Measurements from ENCODE around the gene BTN2A1.
"Not testable (repeated sequence)": the region's sequence is repeated elsewhere in the genome, so short reads cannot be mapped to it uniquely, and the experiment has no call there.

BTN2A1 gene

DNA sequence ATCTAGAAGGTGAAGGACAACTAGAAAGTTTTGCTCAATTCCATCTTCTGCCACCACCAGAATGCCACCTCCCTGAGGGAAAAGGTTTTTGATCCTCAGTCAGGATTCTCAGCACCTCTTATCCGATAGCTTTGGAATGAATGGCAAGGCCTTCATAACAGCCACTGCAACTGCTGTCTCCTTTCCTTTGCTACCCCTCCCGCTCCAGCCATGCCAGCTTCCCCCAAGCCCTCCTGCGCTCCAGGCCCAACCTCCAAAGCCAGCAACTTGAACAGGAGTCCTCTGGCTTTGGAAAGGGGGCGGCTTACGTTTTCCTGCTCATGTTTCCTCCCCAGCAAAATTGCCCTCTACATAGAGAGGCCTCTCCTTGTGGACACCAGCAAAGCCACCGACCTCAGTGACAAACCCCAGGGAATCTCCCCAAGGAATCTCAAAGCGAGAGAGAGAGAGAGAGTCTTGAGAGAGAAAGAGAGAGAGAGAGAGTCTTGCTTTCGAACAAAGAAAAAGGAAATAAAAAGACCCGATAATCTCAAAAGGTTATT lies 420 bp upstream of the BTN2A1 start:
- DNase-seq (ENCODE audit: insufficient read length) = no peak
- TF ChIP-seq POLR2AphosphoS5 (IDR thresholded peaks at IDR 0.05; ENCODE audit: low read depth, low read length) (no peak), TAF1 (IDR thresholded peaks at IDR 0.05; ENCODE audit: borderline replicate concordance, low read depth, low read length) (no peak), POLR2A (IDR thresholded peaks at IDR 0.05; ENCODE audit: low read depth, low read length) (no peak)
- FAIRE-seq = no peak

DNA sequence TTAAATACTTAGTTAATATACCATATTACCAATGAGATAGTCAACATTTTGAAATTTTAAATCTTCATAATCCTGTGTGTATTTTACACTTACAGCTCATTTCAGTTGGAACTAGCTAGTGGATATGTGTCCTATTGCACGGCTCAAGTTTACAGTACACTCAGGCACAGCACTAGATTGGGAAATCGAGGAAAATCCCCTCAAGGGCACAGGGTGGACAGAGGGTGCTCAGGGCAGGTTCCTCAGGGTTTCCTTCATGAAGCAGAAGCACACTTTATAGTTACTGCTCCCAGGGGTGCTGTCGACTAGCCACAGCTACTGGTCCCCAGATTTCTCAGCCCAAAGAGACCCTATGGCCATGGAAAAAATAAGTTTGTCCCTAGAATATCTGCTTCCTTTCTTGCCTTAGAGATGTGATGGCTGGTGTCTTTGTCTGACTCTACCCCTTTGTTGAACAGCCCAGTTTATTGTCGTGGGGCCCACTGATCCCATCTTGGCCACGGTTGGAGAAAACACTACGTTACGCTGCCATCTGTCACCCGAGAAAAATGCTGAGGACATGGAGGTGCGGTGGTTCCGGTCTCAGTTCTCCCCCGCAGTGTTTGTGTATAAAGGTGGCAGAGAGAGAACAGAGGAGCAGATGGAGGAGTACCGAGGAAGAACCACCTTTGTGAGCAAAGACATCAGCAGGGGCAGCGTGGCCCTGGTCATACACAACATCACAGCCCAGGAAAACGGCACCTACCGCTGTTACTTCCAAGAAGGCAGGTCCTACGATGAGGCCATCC lies 1.5 kb downstream of the BTN2A1 start:
- FAIRE-seq (no peak), DNase-seq (ENCODE audit: insufficient read length) (no peak)
- no peak for TF ChIP-seq TAF1 (IDR thresholded peaks at IDR 0.05; ENCODE audit: borderline replicate concordance, low read depth, low read length)
- no peak for TF ChIP-seq POLR2AphosphoS5 (IDR thresholded peaks at IDR 0.05; ENCODE audit: low read depth, low read length)
- TF ChIP-seq POLR2A (IDR thresholded peaks at IDR 0.05; ENCODE audit: low read depth, low read length) = no peak

DNA sequence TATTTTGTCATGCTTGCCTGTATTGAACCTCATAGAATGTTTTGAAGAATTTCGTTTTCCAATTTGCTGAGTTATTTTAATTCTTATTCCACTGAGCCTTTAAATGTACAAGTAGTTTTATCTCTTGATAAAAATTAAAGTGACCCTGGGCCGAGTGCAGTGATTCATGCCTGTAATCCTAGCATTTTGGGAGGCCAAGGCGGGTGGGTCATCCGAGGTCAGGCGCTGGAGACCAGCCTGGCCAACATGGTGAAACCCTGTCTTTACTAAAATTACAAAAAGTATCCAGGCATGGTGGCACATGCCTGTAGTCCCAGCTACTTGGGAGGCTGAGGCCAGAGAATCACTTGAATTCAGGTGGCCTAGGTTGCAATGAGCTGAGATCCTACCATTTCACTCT lies 3.6 kb downstream of the BTN2A1 start:
- DNase-seq (ENCODE audit: insufficient read length); FAIRE-seq: not testable (repeated sequence)

DNA sequence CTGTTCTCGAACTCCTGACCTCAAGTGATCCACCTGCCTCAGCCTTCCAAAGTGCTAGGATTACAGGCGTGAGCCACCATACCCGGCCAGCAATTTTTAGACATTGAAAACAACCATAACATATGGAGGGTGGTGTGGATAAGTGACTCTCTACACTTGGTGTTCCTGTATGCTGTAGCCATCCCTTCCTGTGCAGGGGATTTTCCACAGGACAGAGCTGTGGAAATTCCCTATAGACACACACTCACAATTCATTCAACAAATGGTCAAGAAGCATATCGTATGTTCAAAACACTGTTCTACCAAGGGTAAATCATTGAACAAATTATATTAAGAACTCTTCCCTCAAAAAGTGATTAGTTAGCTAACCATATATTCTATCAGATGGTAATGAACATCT lies 6.3 kb downstream of the BTN2A1 start:
- TF ChIP-seq TAF1 (IDR thresholded peaks at IDR 0.05; ENCODE audit: borderline replicate concordance, low read depth, low read length) (no peak), POLR2AphosphoS5 (IDR thresholded peaks at IDR 0.05; ENCODE audit: low read depth, low read length) (no peak), POLR2A (IDR thresholded peaks at IDR 0.05; ENCODE audit: low read depth, low read length) (no peak)
- FAIRE-seq = no peak
- DNase-seq (ENCODE audit: insufficient read length) = no peak

DNA sequence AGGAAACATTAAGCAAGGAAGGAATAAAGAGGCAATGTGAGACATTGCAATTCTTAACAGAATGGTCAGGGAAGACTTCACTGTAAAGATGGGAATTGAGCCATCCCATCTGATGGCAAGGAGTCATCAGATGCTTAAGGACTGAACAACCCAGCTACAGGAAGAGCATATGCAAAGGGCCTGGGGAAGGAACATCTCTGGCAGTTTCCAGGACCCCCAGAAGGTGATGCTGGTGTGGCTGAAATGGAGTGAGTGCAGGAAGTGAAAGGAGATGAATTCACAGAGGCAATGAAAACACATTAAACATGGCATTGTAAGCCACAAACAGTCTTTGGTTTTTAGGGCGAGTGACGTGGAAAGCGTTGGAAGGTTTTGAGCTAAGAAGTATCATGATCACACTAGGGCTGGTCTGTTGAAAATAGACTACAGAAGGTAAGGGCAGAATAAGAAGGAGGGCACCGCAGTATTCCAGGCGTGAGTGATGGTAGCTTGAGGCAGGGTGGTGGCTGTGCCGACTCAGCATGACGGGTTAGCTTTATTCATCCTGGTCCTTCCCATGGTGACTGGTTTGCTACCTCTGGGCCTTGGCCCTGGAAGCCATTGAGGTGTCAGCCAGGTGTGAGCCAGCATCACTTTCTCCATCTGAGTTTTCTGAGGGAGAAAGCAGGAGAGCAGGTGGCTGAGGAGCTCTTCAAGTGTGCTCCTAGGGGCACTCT lies 6.8 kb downstream of the BTN2A1 start:
- DNase-seq (ENCODE audit: insufficient read length) (no peak), FAIRE-seq (no peak)
- TF ChIP-seq POLR2AphosphoS5 (IDR thresholded peaks at IDR 0.05; ENCODE audit: low read depth, low read length) (no peak), TAF1 (IDR thresholded peaks at IDR 0.05; ENCODE audit: borderline replicate concordance, low read depth, low read length) (no peak), POLR2A (IDR thresholded peaks at IDR 0.05; ENCODE audit: low read depth, low read length) (no peak)

DNA sequence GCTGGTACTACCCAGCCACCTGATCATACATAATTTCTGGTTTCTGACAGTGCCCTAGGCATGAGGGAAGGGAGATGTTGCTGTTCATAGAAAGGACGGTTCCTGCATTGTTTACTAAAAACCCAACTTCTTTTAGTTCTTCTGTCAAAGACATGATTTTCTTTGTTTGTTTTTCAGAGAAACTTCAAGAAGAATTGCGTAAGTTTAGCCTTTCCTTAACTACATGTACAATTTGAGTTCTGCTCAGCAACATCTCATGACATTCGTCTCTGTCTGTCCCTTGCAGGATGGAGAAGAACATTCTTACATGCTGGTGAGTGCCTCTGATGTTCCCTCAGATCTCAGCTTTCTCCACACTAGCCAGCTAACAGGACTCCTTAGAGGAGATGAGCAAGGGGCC lies 8.0 kb downstream of the BTN2A1 start:
- TF ChIP-seq TAF1 (IDR thresholded peaks at IDR 0.05; ENCODE audit: borderline replicate concordance, low read depth, low read length) = no peak
- no peak for TF ChIP-seq POLR2AphosphoS5 (IDR thresholded peaks at IDR 0.05; ENCODE audit: low read depth, low read length)
- TF ChIP-seq POLR2A (IDR thresholded peaks at IDR 0.05; ENCODE audit: low read depth, low read length) = no peak
- no peak for DNase-seq (ENCODE audit: insufficient read length)
- no peak for FAIRE-seq

DNA sequence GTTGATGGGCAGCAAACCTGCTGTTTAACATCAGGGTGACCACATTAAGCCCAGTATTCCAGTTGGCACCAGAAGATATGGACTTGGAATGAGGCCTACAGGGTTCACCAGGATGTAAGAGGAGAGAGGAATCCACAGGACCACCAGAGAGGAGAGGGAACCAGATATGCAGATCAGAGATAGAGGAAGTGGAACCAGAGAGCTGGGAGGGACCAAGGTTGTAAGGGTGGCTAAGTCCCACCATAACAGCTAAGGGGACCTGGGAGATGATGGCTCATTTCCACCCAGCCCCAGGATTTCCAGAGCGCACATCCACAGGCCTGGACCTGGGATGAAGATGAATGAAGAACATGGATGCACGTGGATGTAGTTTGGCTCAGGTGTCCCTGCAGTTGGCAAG lies 11.1 kb downstream of the BTN2A1 start:
- DNase-seq (ENCODE audit: insufficient read length) = no peak
- FAIRE-seq = no peak
- TF ChIP-seq POLR2AphosphoS5 (IDR thresholded peaks at IDR 0.05; ENCODE audit: low read depth, low read length) (0 out of 2 replicates have a peak, but pooled peaks have one; percentile 31), TAF1 (IDR thresholded peaks at IDR 0.05; ENCODE audit: borderline replicate concordance, low read depth, low read length) (no peak), POLR2A (IDR thresholded peaks at IDR 0.05; ENCODE audit: low read depth, low read length) (no peak)

DNA sequence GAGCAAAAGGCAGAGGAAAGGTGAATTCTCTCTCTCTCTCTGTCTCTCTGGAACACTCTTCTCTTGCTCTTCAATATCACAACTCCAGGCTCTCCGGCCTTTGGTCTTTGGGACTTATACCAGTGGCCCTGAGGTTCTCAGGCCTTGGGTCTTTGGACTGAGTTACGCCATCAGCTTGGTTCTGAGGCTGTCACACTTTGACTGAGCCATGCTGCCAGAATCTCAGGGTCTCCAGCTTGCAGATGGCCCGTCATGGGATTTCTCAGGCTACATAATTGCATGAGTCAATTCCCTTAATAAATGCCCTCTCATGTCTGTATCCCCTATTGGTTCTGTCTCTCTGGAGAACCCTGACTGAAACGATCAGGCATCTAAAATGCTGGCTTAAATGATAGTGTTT lies 12.9 kb downstream of the BTN2A1 start:
- FAIRE-seq = no peak
- TF ChIP-seq POLR2AphosphoS5 (IDR thresholded peaks at IDR 0.05; ENCODE audit: low read depth, low read length) = no peak
- TF ChIP-seq POLR2A (IDR thresholded peaks at IDR 0.05; ENCODE audit: low read depth, low read length) = no peak
- TF ChIP-seq TAF1 (IDR thresholded peaks at IDR 0.05; ENCODE audit: borderline replicate concordance, low read depth, low read length) = no peak
- DNase-seq (ENCODE audit: insufficient read length) = no peak

DNA sequence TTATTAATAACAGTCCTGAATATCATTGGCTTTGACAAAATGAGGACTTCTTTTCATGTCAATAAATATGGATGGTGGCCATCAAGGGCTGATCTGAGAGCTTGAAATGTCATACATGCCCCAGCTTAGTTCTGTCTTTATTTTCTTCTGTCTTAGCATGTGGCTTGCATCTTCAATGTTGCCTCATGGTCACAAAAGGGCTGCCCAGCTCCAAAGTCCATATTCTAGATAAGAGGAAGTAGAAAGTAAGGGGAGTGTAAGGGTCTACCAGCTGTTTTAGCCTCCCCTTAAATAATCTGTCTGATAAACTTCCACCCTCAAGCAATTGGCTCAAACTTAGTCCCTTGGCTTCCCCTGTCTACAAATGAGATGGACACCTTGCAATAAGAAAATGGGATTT lies 14.2 kb downstream of the BTN2A1 start:
- TF ChIP-seq POLR2AphosphoS5 (IDR thresholded peaks at IDR 0.05; ENCODE audit: low read depth, low read length) (no peak), TAF1 (IDR thresholded peaks at IDR 0.05; ENCODE audit: borderline replicate concordance, low read depth, low read length) (no peak), POLR2A (IDR thresholded peaks at IDR 0.05; ENCODE audit: low read depth, low read length) (no peak)
- DNase-seq (ENCODE audit: insufficient read length) (no peak), FAIRE-seq (no peak)

DNA sequence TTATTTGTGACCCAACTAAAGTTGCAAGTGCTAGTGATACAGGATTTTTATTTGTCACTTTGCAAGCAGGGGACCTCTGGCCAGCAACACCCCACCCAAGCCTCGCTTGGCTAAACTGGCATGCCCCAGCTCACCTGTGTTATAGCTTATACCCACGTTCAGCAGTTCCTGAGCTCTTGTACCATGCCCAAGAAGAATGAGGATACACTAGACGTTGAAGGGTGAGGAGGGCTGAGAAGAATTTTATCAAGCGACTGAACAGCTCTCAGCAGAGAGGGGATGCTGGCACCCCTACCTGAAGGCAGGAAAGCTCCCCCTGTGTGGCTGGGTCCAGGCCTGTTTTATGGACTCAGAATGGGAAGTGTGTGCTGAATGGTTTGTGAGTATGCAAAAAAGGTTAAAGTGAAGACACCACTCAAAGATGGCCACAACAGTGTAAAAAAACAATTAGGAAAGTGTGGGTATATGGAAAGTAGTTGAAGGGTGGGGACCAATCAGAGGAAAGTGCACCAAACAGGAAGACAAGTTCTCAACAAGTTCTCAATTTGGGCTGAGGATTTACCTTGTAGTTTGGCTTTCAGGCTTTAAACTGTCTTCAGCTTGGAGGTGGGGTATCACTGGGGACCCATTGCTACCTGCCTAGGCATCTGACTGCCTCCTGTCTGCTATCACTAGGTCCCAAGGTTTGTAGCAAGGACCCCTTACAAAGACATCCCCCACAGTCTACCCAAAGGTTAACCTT lies 15.0 kb downstream of the BTN2A1 start:
- DNase-seq (ENCODE audit: insufficient read length) = no peak
- no peak for TF ChIP-seq POLR2AphosphoS5 (IDR thresholded peaks at IDR 0.05; ENCODE audit: low read depth, low read length)
- TF ChIP-seq TAF1 (IDR thresholded peaks at IDR 0.05; ENCODE audit: borderline replicate concordance, low read depth, low read length) = no peak
- no peak for TF ChIP-seq POLR2A (IDR thresholded peaks at IDR 0.05; ENCODE audit: low read depth, low read length)
- FAIRE-seq = no peak

DNA sequence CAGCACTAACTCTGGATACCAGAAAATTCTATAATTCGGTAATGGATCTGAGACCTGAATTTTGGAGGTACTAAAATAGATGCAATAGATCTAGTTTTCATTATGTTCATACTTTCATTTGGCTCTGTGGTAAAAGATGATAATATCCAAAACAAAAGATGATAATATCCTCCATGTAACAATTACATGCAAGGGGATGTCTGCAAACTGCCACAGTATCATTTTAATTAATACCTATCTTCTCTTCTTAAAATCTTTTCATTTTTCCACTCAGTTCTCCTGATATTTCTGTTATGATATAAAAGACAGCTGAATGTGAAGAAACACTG lies 15.6 kb downstream of the BTN2A1 start:
- DNase-seq (ENCODE audit: insufficient read length) = no peak

More for the DNA sequence above, 15.6 kb downstream of the BTN2A1 start:
- FAIRE-seq = no peak
- TF ChIP-seq POLR2A (IDR thresholded peaks at IDR 0.05; ENCODE audit: low read depth, low read length) (no peak), POLR2AphosphoS5 (IDR thresholded peaks at IDR 0.05; ENCODE audit: low read depth, low read length) (no peak), TAF1 (IDR thresholded peaks at IDR 0.05; ENCODE audit: borderline replicate concordance, low read depth, low read length) (no peak)
